ENCODE results near the gene GBP5. TPM values are rescaled to one million over a fixed set of nuclear protein-coding genes. Genes with fewer than 3 reads are reported as not detected.
"Not testable (repeated sequence)": the region's sequence is repeated elsewhere in the genome, so short reads cannot be mapped to it uniquely, and the experiment has no call there.

The GBP5 gene
- total RNA-seq (2014; rRNA removed; shearing (Covaris generic)) = 6.4 and 10.4 TPM in 2 replicates

- H3K4me1 ChIP-seq (replicated peaks) = peaks cover 10% of the 10 kb centered on the region
- H3K9me3 ChIP-seq (replicated peaks); H3K36me3 ChIP-seq; H3K27me3 ChIP-seq (replicated peaks): not testable (repeated sequence)
- peak within 1 kb of the TSS; percentile 53 for H3K27ac ChIP-seq
- peak within 1 kb of the TSS; percentile 33 for H3K4me3 ChIP-seq
- DNase-seq (ENCODE audit: low read depth in 1 of 2, low spot score in 2 of 2) = peak in 1 of 2 experiments; percentile 33
Observed at GRCh38 chr1:89272269-89273041, at the start of gene GBP5. Gene GBP5 (minus strand): TSS chr1:89272860. CDS start chr1:89269555, 3,305 bp downstream.

GRCh38 chr1:89322402-89322801, 49.7 kb upstream of the GBP5 start:
- no peaks in the 10 kb centered on the region for H3K4me1 ChIP-seq (replicated peaks)
- H3K4me3 ChIP-seq = no peak overlapping the region
- no peak for DNase-seq (ENCODE audit: low read depth in 1 of 2, low spot score in 2 of 2)
- no peak overlapping the region for H3K27ac ChIP-seq
- H3K36me3 ChIP-seq = no peaks in the 10 kb centered on the region
- no peaks in the 10 kb centered on the region for H3K9me3 ChIP-seq (replicated peaks)
- no peaks in the 10 kb centered on the region for H3K27me3 ChIP-seq (replicated peaks)

GRCh38 chr1:89312572-89312971, 39.9 kb upstream of the GBP5 start:
- peaks cover 16% of the 10 kb centered on the region; the same call in 1 of the 2 replicates for H3K4me1 ChIP-seq (replicated peaks)
- H3K4me3 ChIP-seq = no peak overlapping the region
- no peaks in the 10 kb centered on the region for H3K36me3 ChIP-seq
- no peak for DNase-seq (ENCODE audit: low read depth in 1 of 2, low spot score in 2 of 2)
- H3K27ac ChIP-seq = no peak overlapping the region
- no peaks in the 10 kb centered on the region for H3K27me3 ChIP-seq (replicated peaks)
- no peaks in the 10 kb centered on the region for H3K9me3 ChIP-seq (replicated peaks)

GRCh38 chr1:89311757-89312156, 39.1 kb upstream of the GBP5 start:
- Histone ChIP-seq H3K36me3 (no peaks in the 10 kb centered on the region), H3K27me3 (replicated peaks) (no peaks in the 10 kb centered on the region), H3K9me3 (replicated peaks) (no peaks in the 10 kb centered on the region), H3K27ac (no peak overlapping the region), H3K4me3 (no peak overlapping the region), H3K4me1 (replicated peaks) (peaks cover 16% of the 10 kb centered on the region; the same call in 1 of the 2 replicates)
- no peak for DNase-seq (ENCODE audit: low read depth in 1 of 2, low spot score in 2 of 2)

- H3K27ac ChIP-seq = no peak overlapping the region
Observed at GRCh38 chr1:89310976-89311375, 38.3 kb upstream of the GBP5 start.

GRCh38 chr1:89310505-89310904, 37.8 kb upstream of the GBP5 start:
- no peak for DNase-seq (ENCODE audit: low read depth in 1 of 2, low spot score in 2 of 2)
- Histone ChIP-seq H3K27ac (no peak overlapping the region), H3K4me3 (no peak overlapping the region), H3K4me1 (replicated peaks) (peaks cover 16% of the 10 kb centered on the region; the same call in 1 of the 2 replicates), H3K27me3 (replicated peaks) (no peaks in the 10 kb centered on the region), H3K9me3 (replicated peaks) (no peaks in the 10 kb centered on the region), H3K36me3 (no peaks in the 10 kb centered on the region)

More at GRCh38 chr1:89310976-89311375, 38.3 kb upstream of the GBP5 start:
- no peak overlapping the region for H3K4me3 ChIP-seq
- peaks cover 16% of the 10 kb centered on the region; the same call in 1 of the 2 replicates for H3K4me1 ChIP-seq (replicated peaks)
- DNase-seq (ENCODE audit: low read depth in 1 of 2, low spot score in 2 of 2) = no peak
- H3K9me3 ChIP-seq (replicated peaks) = no peaks in the 10 kb centered on the region
- H3K27me3 ChIP-seq (replicated peaks) = no peaks in the 10 kb centered on the region
- H3K36me3 ChIP-seq = no peaks in the 10 kb centered on the region

- Histone ChIP-seq H3K27ac (no peak overlapping the region), H3K4me3 (no peak overlapping the region), H3K27me3 (replicated peaks) (no peaks in the 10 kb centered on the region), H3K36me3 (no peaks in the 10 kb centered on the region), H3K9me3 (replicated peaks) (no peaks in the 10 kb centered on the region), H3K4me1 (replicated peaks) (peaks cover 16% of the 10 kb centered on the region; the same call in 1 of the 2 replicates)
- no peak for DNase-seq (ENCODE audit: low read depth in 1 of 2, low spot score in 2 of 2)
Observed at GRCh38 chr1:89309828-89310227, 37.2 kb upstream of the GBP5 start.

- DNase-seq (ENCODE audit: low read depth in 1 of 2, low spot score in 2 of 2) = no peak
- H3K36me3 ChIP-seq = no peaks in the 10 kb centered on the region
- no peak overlapping the region for H3K4me3 ChIP-seq
- no peaks in the 10 kb centered on the region for H3K27me3 ChIP-seq (replicated peaks)
- peaks cover 11% of the 10 kb centered on the region; the same call in 1 of the 2 replicates for H3K4me1 ChIP-seq (replicated peaks)
- no peaks in the 10 kb centered on the region; the same call in 1 of the 2 replicates for H3K9me3 ChIP-seq (replicated peaks)
- H3K27ac ChIP-seq = no peak overlapping the region
Observed at GRCh38 chr1:89306273-89306672, 33.6 kb upstream of the GBP5 start.

GRCh38 chr1:89305493-89305892, 32.8 kb upstream of the GBP5 start:
- H3K36me3 ChIP-seq = no peaks in the 10 kb centered on the region
- H3K9me3 ChIP-seq (replicated peaks) = no peaks in the 10 kb centered on the region; the same call in 1 of the 2 replicates
- no peak for DNase-seq (ENCODE audit: low read depth in 1 of 2, low spot score in 2 of 2)
- no peak overlapping the region for H3K4me3 ChIP-seq
- H3K27ac ChIP-seq = no peak overlapping the region
- H3K4me1 ChIP-seq (replicated peaks) = 0 out of 2 replicates have a peak, but pooled peaks cover 5% of the 10 kb centered on the region
- no peaks in the 10 kb centered on the region for H3K27me3 ChIP-seq (replicated peaks)

- H3K4me3 ChIP-seq = no peak overlapping the region
- H3K36me3 ChIP-seq = no peaks in the 10 kb centered on the region
- no peaks in the 10 kb centered on the region for H3K4me1 ChIP-seq (replicated peaks)
- no peak overlapping the region for H3K27ac ChIP-seq
- H3K27me3 ChIP-seq (replicated peaks) = no peaks in the 10 kb centered on the region
- no peak for DNase-seq (ENCODE audit: low read depth in 1 of 2, low spot score in 2 of 2)
- no peaks in the 10 kb centered on the region; the same call in 1 of the 2 replicates for H3K9me3 ChIP-seq (replicated peaks)
Observed at GRCh38 chr1:89304572-89305230, 32.0 kb upstream of the GBP5 start.

GRCh38 chr1:89302697-89303332, 30.2 kb upstream of the GBP5 start:
- H3K4me3 ChIP-seq = no peak overlapping the region
- no peaks in the 10 kb centered on the region for H3K36me3 ChIP-seq
- DNase-seq (ENCODE audit: low read depth in 1 of 2, low spot score in 2 of 2) = no peak
- H3K27me3 ChIP-seq (replicated peaks) = no peaks in the 10 kb centered on the region
- H3K9me3 ChIP-seq (replicated peaks) = no peaks in the 10 kb centered on the region; the same call in 1 of the 2 replicates
- H3K27ac ChIP-seq = no peak overlapping the region
- no peaks in the 10 kb centered on the region for H3K4me1 ChIP-seq (replicated peaks)

GRCh38 chr1:89299739-89300463, 27.2 kb upstream of the GBP5 start:
- not testable (repeated sequence) for H3K9me3 ChIP-seq (replicated peaks); DNase-seq (ENCODE audit: low read depth in 1 of 2, low spot score in 2 of 2); H3K27me3 ChIP-seq (replicated peaks); H3K4me3 ChIP-seq; H3K36me3 ChIP-seq; H3K4me1 ChIP-seq (replicated peaks); H3K27ac ChIP-seq

- Histone ChIP-seq H3K4me3 (no peak overlapping the region), H3K27ac (no peak overlapping the region), H3K4me1 (replicated peaks) (no peaks in the 10 kb centered on the region), H3K9me3 (replicated peaks) (no peaks in the 10 kb centered on the region; the same call in none of the 2 replicates), H3K27me3 (replicated peaks) (no peaks in the 10 kb centered on the region), H3K36me3 (no peaks in the 10 kb centered on the region)
- no peak for DNase-seq (ENCODE audit: low read depth in 1 of 2, low spot score in 2 of 2)
Observed at GRCh38 chr1:89298461-89298860, 25.8 kb upstream of the GBP5 start.

Measured in SJSA1 (cell line).